Panc1 (cell line): ENCODE results near the gene RYK. TPM values are rescaled to one million over a fixed set of nuclear protein-coding genes. Genes with fewer than 3 reads are reported as not detected.
"Not testable (repeated sequence)": the region's sequence is repeated elsewhere in the genome, so short reads cannot be mapped to it uniquely, and the experiment has no call there.

ENCODE experiments used
- ATAC-seq: fragments of 200-7000 bp; cut with Tn5 transposase; 2 replicates; pipeline ENCODE4 v1.9.1; 2020; ENCODE audit warnings: mild to moderate bottlenecking, moderate library complexity
- BruUV-seq: library from RNA; stranded (reverse); fragments of 400-500 nt; replicated peaks from 2 replicates; lab custom pipeline; 2021; lab: Mats Ljungman, UMichigan
- CTCF ChIA-PET: fragments of 300-600 bp; sonication (Branson Sonifier 250); formaldehyde crosslinking; loops from one replicate; lab custom pipeline; 2022; ENCODE audit warnings: antibody characterized with exemption; lab: Charles Lee
- POLR2A ChIA-PET: fragments of 300-600 bp; sonication (Branson Sonifier 250); formaldehyde crosslinking; loops from one replicate; lab custom pipeline; 2022; ENCODE audit warnings: antibody characterized with exemption; lab: Charles Lee
- DNase-seq: peaks from one replicate; pipeline ENCODE4 v3.0.0-alpha.2; 2010; ENCODE audit warnings: low read depth, low spot score
- H3K27ac ChIP-seq: 2 replicates; pipeline ENCODE4 v1.5.1; 2011; ENCODE audit warnings: mild to moderate bottlenecking, low read length, inconsistent platforms
- H3K27me3 ChIP-seq: fragments of 200-500 bp; sonication (Bioruptor generic); 2 replicates; pipeline ENCODE4 v1.6.0; 2014; ENCODE audit warnings: low read length, inconsistent platforms; ENCODE audit not compliant: control insufficient read depth, insufficient read depth
- H3K36me3 ChIP-seq: fragments of 200-500 bp; sonication (Bioruptor generic); 2 replicates; pipeline ENCODE4 v1.5.1; 2014; ENCODE audit warnings: inconsistent platforms, mild to moderate bottlenecking, low read length, moderate library complexity; ENCODE audit not compliant: control insufficient read depth, insufficient read depth
- H3K4me1 ChIP-seq: 2 replicates; pipeline ENCODE4 v1.5.1; 2011; ENCODE audit warnings: inconsistent platforms, mild to moderate bottlenecking, low read length, moderate library complexity; ENCODE audit not compliant: control insufficient read depth, insufficient read depth
- H3K4me3 ChIP-seq, 2 experiments: 2 replicates each; pipeline ENCODE4 v1.5.1; 2011 to 2012; ENCODE audit warnings: low read depth in 2 of 2, low read length in 2 of 2, mild to moderate bottlenecking in 2 of 2, inconsistent platforms in 1 of 2, moderate library complexity in 1 of 2
- H3K9me3 ChIP-seq: fragments of 200-500 bp; sonication (Bioruptor generic); 2 replicates; pipeline ENCODE4 v1.5.1; 2014; ENCODE audit warnings: low read depth, mild to moderate bottlenecking, inconsistent platforms, low read length, moderate library complexity; ENCODE audit not compliant: control insufficient read depth, insufficient read depth
- POLR2AphosphoS5 ChIP-seq: IDR thresholded peaks from 2 replicates; pipeline ENCODE4 v1.6.1; 2012; ENCODE audit warnings: mild to moderate bottlenecking, low read depth, low read length, moderate library complexity
- SIN3A ChIP-seq: IDR thresholded peaks from 2 replicates; pipeline ENCODE4 v1.6.1; 2012; ENCODE audit warnings: low read depth, mild to moderate bottlenecking, low read length, moderate library complexity, borderline replicate concordance; ENCODE audit not compliant: insufficient read depth
- TCF7L2 ChIP-seq: IDR thresholded peaks from 2 replicates; pipeline ENCODE4 v1.6.1; 2011; ENCODE audit warnings: mild to moderate bottlenecking, low read depth, low read length, inconsistent platforms
- in situ Hi-C: cut with HindIII; loops from 2 replicates; pipeline ENCODE4 v1.10.0; 2016; ENCODE audit warnings: low sequenced_read_pairs, low pct_unique_long_range_greater_than_20kb
- intact Hi-C: fragments of 100-400 bp; cut with micrococcal nuclease; formaldehyde crosslinking; loops from one replicate; pipeline ENCODE4 v1.10.0; 2022; ENCODE audit not compliant: unreplicated experiment
- total RNA-seq: library from RNA; stranded (reverse); gene quantifications from one replicate; pipeline ENCODE4 v1.2.1, GENCODE V29; 2021; ENCODE audit not compliant: unreplicated experiment
- TF ChIP-seq, protein P1 (sequence below): fragments of 450-650 bp; IDR thresholded peaks from 2 replicates; pipeline ENCODE4 v1.5.1; 2017; ENCODE audit warnings: mild to moderate bottlenecking
- TF ChIP-seq, protein P2 (sequence below), 2 experiments: IDR thresholded peaks; 2 replicates each; pipeline ENCODE4 v1.6.1; 2011 to 2012; ENCODE audit warnings: low read depth in 2 of 2, control low read depth in 1 of 2, low read length in 1 of 2, mild to moderate bottlenecking in 1 of 2, moderate library complexity in 1 of 2; ENCODE audit not compliant: insufficient read depth in 1 of 2

The RYK gene
- total RNA-seq, 1 experiment from 2014 or later = 82.7 TPM

DNA sequence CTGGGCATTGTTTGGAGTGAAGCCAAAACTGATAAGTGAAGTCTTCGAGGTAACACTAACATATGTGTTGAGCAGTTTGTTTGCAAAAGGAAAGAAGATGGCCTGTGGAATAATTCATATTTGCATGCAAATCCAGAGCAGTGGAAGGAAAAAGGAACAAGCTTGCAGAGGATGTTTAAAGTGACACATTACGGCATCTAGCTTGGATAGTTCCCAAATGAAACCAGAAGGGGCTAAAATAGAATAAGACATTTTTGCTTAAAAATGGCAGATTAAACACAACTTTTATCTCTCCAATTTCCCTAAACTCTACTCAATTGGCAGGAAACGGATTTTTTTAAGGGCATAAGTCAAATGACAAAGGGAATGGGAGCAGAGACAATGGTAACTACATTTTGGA, 25.4 kb upstream of the RYK start:
- ChIA-PET CTCF (no interaction called here), POLR2A (no interaction called here)
- no peaks in the 10 kb centered on the region for H3K4me1 ChIP-seq
- H3K27me3 ChIP-seq = 0 out of 2 replicates have a peak, but pooled peaks cover 6% of the 10 kb centered on the region
- DNase-seq (no peak), ATAC-seq (no peak)
- in situ Hi-C loops (no loop called here), intact Hi-C loops (no loop called here)
- no peaks in the 10 kb centered on the region for H3K36me3 ChIP-seq
- no peaks in the 10 kb centered on the region for H3K9me3 ChIP-seq
- H3K27ac ChIP-seq = no peak overlapping the region
- no peak overlapping the region for H3K4me3 ChIP-seq
- BruUV-seq = no TSS peak
- TF ChIP-seq SIN3A (no peak), TCF7L2 (no peak), POLR2AphosphoS5 (no peak)
- TF ChIP-seq, protein P1, sequence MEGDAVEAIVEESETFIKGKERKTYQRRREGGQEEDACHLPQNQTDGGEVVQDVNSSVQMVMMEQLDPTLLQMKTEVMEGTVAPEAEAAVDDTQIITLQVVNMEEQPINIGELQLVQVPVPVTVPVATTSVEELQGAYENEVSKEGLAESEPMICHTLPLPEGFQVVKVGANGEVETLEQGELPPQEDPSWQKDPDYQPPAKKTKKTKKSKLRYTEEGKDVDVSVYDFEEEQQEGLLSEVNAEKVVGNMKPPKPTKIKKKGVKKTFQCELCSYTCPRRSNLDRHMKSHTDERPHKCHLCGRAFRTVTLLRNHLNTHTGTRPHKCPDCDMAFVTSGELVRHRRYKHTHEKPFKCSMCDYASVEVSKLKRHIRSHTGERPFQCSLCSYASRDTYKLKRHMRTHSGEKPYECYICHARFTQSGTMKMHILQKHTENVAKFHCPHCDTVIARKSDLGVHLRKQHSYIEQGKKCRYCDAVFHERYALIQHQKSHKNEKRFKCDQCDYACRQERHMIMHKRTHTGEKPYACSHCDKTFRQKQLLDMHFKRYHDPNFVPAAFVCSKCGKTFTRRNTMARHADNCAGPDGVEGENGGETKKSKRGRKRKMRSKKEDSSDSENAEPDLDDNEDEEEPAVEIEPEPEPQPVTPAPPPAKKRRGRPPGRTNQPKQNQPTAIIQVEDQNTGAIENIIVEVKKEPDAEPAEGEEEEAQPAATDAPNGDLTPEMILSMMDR = no peak
- TF ChIP-seq, protein P2, sequence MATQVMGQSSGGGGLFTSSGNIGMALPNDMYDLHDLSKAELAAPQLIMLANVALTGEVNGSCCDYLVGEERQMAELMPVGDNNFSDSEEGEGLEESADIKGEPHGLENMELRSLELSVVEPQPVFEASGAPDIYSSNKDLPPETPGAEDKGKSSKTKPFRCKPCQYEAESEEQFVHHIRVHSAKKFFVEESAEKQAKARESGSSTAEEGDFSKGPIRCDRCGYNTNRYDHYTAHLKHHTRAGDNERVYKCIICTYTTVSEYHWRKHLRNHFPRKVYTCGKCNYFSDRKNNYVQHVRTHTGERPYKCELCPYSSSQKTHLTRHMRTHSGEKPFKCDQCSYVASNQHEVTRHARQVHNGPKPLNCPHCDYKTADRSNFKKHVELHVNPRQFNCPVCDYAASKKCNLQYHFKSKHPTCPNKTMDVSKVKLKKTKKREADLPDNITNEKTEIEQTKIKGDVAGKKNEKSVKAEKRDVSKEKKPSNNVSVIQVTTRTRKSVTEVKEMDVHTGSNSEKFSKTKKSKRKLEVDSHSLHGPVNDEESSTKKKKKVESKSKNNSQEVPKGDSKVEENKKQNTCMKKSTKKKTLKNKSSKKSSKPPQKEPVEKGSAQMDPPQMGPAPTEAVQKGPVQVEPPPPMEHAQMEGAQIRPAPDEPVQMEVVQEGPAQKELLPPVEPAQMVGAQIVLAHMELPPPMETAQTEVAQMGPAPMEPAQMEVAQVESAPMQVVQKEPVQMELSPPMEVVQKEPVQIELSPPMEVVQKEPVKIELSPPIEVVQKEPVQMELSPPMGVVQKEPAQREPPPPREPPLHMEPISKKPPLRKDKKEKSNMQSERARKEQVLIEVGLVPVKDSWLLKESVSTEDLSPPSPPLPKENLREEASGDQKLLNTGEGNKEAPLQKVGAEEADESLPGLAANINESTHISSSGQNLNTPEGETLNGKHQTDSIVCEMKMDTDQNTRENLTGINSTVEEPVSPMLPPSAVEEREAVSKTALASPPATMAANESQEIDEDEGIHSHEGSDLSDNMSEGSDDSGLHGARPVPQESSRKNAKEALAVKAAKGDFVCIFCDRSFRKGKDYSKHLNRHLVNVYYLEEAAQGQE (IDR thresholded peaks at IDR 0.05; ENCODE audit: insufficient read depth in 1 of 2, low read depth in 2 of 2, low read length in 1 of 2) = no peak

DNA sequence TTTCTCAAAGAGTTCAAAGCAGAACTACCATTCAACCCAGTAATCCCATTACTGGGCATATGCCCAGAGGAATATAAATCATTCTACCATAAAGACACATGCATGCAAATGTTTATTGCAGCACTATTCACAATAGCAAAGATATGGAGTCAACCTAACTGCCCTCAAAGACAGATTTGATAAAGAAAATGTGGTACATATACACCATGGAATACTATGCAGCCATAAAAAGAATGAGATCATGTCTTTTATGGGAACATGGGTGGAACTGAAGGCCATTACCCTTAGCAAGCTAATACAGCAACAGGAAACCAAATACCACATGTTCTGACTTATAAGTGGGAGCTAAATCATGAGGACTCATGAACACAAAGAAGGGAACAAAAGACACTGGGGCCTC, 24.5 kb upstream of the RYK start:
- DNase-seq, H3K27ac ChIP-seq, H3K27me3 ChIP-seq, H3K4me1 ChIP-seq, ATAC-seq, H3K9me3 ChIP-seq, in situ Hi-C loops, H3K36me3 ChIP-seq, intact Hi-C loops, H3K4me3 ChIP-seq, BruUV-seq: not testable (repeated sequence)
- ChIA-PET CTCF (interaction anchor here (0.6 kb wide), 1 partner anchor 26 kb away, joined by 7 read pairs; no protein-coding TSS in a partner anchor), POLR2A (interaction anchor here (0.6 kb wide), 1 partner anchor 52 kb away, joined by 7 read pairs; no protein-coding TSS in a partner anchor)

DNA sequence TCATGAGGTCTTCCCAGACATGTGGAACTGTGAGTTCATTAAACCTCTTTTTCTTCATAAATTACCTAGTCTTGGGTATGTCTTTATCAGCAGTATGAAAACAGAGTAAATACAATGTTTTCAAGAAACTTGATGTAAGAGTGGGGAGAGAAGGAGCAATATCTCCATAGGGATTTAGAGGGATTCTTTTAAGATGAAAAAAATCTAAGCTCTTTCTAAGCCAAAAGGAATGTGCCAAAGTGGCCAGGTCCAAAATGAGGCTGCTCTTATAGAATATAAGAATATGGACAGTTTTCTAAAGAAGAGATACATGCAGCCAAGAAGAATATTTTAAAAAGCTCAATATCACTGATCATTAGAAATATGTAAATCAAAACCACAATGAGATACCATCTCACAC, 23.9 kb upstream of the RYK start:
- intact Hi-C loops (no loop called here), in situ Hi-C loops (no loop called here)
- ChIA-PET POLR2A (interaction anchor here (0.6 kb wide), 1 partner anchor 51 kb away, joined by 7 read pairs; no protein-coding TSS in a partner anchor), CTCF (interaction anchor here (0.6 kb wide), 1 partner anchor 25 kb away, joined by 7 read pairs; no protein-coding TSS in a partner anchor)
- Histone ChIP-seq H3K4me3 (no peak overlapping the region), H3K27me3 (0 out of 2 replicates have a peak, but pooled peaks cover 6% of the 10 kb centered on the region), H3K9me3 (no peaks in the 10 kb centered on the region), H3K27ac (no peak overlapping the region), H3K36me3 (no peaks in the 10 kb centered on the region), H3K4me1 (no peaks in the 10 kb centered on the region)
- no TSS peak for BruUV-seq
- no peak for DNase-seq
- TF ChIP-seq SIN3A (no peak), POLR2AphosphoS5 (no peak), TCF7L2 (no peak)
- TF ChIP-seq, protein P2 (IDR thresholded peaks at IDR 0.05; ENCODE audit: insufficient read depth in 1 of 2, low read depth in 2 of 2, low read length in 1 of 2) = no peak
- no peak for ATAC-seq
